Measurements from ENCODE around the gene FCHO2.

FCHO2 gene

DNA sequence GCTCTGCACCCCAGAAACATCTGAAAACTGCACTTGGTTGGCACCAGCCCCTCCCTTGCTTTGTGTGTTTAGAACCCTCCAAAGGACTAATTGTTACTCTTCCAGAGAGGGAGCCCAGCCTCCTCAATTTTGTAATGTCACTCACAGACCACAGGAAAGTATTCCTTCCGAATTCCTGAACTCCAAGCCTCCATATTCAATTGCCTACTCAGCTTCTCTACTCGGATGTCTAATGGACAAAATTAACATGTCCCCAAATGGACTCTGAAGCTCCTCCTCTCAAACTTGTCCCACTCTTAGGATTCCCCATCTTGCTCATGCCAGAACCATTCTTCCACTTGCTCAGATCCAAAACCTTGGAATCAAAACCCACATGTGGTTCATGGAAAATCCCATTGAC, 160.7 kb downstream of the FCHO2 start:
- TF ChIP-seq EP300 (IDR thresholded peaks at IDR 0.05; ENCODE audit: borderline replicate concordance): no peak
- TF ChIP-seq ZBTB7A (IDR thresholded peaks at IDR 0.05; ENCODE audit: low read depth): no peak
- TF ChIP-seq NFIC (IDR thresholded peaks at IDR 0.05): no peak
- TF ChIP-seq USF1 (IDR thresholded peaks at IDR 0.05): no peak
- TF ChIP-seq, protein P1, sequence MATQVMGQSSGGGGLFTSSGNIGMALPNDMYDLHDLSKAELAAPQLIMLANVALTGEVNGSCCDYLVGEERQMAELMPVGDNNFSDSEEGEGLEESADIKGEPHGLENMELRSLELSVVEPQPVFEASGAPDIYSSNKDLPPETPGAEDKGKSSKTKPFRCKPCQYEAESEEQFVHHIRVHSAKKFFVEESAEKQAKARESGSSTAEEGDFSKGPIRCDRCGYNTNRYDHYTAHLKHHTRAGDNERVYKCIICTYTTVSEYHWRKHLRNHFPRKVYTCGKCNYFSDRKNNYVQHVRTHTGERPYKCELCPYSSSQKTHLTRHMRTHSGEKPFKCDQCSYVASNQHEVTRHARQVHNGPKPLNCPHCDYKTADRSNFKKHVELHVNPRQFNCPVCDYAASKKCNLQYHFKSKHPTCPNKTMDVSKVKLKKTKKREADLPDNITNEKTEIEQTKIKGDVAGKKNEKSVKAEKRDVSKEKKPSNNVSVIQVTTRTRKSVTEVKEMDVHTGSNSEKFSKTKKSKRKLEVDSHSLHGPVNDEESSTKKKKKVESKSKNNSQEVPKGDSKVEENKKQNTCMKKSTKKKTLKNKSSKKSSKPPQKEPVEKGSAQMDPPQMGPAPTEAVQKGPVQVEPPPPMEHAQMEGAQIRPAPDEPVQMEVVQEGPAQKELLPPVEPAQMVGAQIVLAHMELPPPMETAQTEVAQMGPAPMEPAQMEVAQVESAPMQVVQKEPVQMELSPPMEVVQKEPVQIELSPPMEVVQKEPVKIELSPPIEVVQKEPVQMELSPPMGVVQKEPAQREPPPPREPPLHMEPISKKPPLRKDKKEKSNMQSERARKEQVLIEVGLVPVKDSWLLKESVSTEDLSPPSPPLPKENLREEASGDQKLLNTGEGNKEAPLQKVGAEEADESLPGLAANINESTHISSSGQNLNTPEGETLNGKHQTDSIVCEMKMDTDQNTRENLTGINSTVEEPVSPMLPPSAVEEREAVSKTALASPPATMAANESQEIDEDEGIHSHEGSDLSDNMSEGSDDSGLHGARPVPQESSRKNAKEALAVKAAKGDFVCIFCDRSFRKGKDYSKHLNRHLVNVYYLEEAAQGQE (IDR thresholded peaks at IDR 0.05; ENCODE audit: low read depth): no peak
- TF ChIP-seq RAD21 (IDR thresholded peaks at IDR 0.05; ENCODE audit: low read depth): no peak
- no peak for TF ChIP-seq FOXM1 (IDR thresholded peaks at IDR 0.05; ENCODE audit: borderline replicate concordance, low read depth)
- no peak for TF ChIP-seq CEBPB (IDR thresholded peaks at IDR 0.05)
- TF ChIP-seq TCF12 (IDR thresholded peaks at IDR 0.05; ENCODE audit: low read depth): no peak
- TF ChIP-seq TEAD4 (IDR thresholded peaks at IDR 0.05): no peak
- TF ChIP-seq YY1 (IDR thresholded peaks at IDR 0.05; ENCODE audit: low read depth): no peak
- TF ChIP-seq CREB1 (IDR thresholded peaks at IDR 0.05; ENCODE audit: low read depth): no peak
- TF ChIP-seq TAF1 (IDR thresholded peaks at IDR 0.05; ENCODE audit: low read depth): no peak
- TF ChIP-seq, protein P2, sequence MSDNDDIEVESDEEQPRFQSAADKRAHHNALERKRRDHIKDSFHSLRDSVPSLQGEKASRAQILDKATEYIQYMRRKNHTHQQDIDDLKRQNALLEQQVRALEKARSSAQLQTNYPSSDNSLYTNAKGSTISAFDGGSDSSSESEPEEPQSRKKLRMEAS (IDR thresholded peaks at IDR 0.05): no peak
- TF ChIP-seq EGR1 (IDR thresholded peaks at IDR 0.05): no peak

DNA sequence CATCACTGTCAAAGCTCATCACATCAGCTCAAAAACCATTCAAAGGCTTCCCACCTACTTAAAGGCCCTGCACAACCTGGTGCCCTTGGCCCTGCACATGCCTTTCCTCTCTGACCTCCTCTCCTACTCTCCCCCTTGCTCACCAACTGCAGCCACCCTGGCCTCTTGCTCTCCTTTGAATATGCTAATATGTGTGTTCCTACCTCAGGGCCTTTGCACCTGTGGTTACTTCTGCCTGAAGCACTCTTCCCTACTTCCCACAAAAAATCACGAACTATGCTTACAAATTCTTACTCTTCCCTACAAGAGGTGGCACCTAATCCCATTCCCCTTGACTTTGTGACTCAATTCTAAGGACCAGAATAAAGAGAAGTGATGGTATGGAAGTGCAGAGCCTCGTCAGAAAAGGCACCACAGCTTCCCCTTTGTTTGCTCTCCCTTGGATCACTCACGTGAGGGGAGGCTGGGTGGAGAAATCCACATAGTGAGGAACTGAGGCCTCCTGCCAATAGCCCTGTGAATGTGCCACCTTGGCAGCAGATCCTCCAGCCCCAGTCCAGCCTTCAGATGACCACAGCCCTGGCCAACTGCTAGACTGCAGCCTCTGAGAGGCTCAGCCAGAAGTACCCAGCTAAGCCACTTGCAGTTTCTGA, 161.4 kb downstream of the FCHO2 start:
- TF ChIP-seq EP300 (IDR thresholded peaks at IDR 0.05; ENCODE audit: borderline replicate concordance) (no peak), NFIC (IDR thresholded peaks at IDR 0.05) (no peak), FOXM1 (IDR thresholded peaks at IDR 0.05; ENCODE audit: borderline replicate concordance, low read depth) (no peak)

DNA sequence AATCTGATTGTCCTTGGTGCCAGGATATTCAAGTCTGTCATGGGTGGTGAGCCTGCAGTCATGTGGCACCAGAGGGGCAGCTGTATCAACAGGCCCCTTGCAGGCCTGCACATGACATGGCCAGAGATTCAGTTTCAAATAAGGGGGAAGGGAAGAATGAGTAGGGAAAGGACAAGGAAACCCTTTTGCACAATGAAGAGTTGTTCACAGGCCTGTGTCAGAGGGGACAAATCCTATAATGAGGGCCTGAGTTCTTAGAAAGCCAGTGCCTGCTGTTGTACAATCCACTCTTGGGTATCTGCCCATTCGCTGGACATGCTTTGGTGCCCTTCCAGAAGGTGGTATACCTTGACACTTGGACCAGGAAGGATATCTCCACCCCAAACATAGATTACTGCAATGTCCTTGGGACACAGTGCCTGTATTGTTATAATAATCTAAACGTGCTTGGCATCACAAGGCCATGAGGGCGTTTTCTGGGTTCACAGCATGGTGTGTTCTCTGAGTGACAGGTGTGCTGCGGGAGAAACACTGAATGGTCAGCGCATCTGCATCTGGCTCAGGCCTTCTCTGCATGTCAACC, 162.6 kb downstream of the FCHO2 start:
- TF ChIP-seq NFIC (IDR thresholded peaks at IDR 0.05) (no peak), TAF1 (IDR thresholded peaks at IDR 0.05; ENCODE audit: low read depth) (no peak), EP300 (IDR thresholded peaks at IDR 0.05; ENCODE audit: borderline replicate concordance) (no peak), CEBPB (IDR thresholded peaks at IDR 0.05) (no peak), FOXM1 (IDR thresholded peaks at IDR 0.05; ENCODE audit: borderline replicate concordance, low read depth) (no peak), EGR1 (IDR thresholded peaks at IDR 0.05) (no peak), USF1 (IDR thresholded peaks at IDR 0.05) (no peak), ZBTB7A (IDR thresholded peaks at IDR 0.05; ENCODE audit: low read depth) (no peak), YY1 (IDR thresholded peaks at IDR 0.05; ENCODE audit: low read depth) (no peak)
- TF ChIP-seq, protein P2 (IDR thresholded peaks at IDR 0.05): no peak
- TF ChIP-seq, protein P1 (IDR thresholded peaks at IDR 0.05; ENCODE audit: low read depth): no peak

- TF ChIP-seq CEBPB (IDR thresholded peaks at IDR 0.05): no peak
- TF ChIP-seq CREB1 (IDR thresholded peaks at IDR 0.05; ENCODE audit: low read depth): no peak
- TF ChIP-seq EP300 (IDR thresholded peaks at IDR 0.05; ENCODE audit: borderline replicate concordance): no peak
- TF ChIP-seq, protein P2 (IDR thresholded peaks at IDR 0.05): no peak
- TF ChIP-seq EGR1 (IDR thresholded peaks at IDR 0.05): no peak
These were observed 163.8 kb downstream of the FCHO2 start for GRCh38 chr5:73119451-73120157.

DNA sequence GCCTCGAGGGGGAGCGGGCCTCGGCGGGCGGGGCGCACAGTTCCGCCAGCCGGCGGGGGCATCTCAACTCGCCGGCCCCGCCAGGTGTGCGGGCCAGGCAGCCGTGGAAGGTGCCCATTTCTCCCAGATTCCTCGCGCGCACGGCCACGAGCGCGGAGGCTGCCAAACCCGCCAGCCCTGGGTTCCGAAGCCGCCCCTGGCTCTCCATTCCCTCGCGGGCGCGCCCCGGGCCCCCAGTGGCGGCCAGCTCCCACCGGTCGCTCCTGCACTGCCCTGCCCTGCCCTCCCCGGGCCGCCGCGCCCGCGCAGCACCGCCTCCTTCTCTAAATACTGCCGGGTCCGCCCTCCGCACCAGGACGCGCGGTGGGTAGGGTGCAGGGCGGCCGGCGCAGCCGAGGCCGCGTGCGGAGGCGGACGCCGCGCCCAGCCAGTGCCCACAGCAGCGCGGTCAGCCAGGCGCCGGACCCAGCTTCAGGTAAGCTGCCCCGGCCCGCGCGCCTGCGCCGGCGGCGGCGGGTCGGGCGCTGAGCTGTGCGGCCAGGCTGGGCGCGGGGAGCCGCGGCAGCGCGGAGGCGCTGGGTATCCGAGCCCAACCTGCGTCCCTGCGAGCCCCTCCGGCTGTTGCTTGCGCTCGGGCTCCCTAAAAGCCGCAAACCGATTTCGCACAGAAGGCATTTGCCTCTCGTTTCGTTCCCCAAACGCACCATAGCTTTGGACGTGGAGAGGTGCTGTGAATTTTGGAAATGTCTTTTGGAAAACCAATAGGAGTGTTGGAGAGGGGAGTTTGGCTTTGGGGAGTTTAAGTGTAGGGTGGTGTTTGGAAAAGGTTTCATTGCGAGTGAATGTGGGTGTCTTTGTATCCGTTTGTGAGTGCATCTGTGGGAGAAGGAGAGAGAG, 164.6 kb downstream of the FCHO2 start, which contains the start of gene TMEM171:
TSS of gene TMEM171 (plus strand) at position 354 of the 897 bp plus-strand sequence. CDS start 2,799 bp downstream, outside the sequence.
- TF ChIP-seq EGR1 (IDR thresholded peaks at IDR 0.05) (no peak), RAD21 (IDR thresholded peaks at IDR 0.05; ENCODE audit: low read depth) (no peak), TEAD4 (IDR thresholded peaks at IDR 0.05) (no peak), CEBPB (IDR thresholded peaks at IDR 0.05) (no peak), ZBTB7A (IDR thresholded peaks at IDR 0.05; ENCODE audit: low read depth) (no peak), NFIC (IDR thresholded peaks at IDR 0.05) (no peak), USF1 (IDR thresholded peaks at IDR 0.05) (no peak), CREB1 (IDR thresholded peaks at IDR 0.05; ENCODE audit: low read depth) (no peak)
- TF ChIP-seq, protein P2 (IDR thresholded peaks at IDR 0.05): no peak

Measured in Ishikawa (cell line).